ENCODE results near the gene ATP10A. TPM values are rescaled to one million over a fixed set of nuclear protein-coding genes. Genes with fewer than 3 reads are reported as not detected.

ATP10A gene
- total and polyA plus RNA-seq, 7 donors: 0.08 to 0.60 (median 0.36) TPM

- no peak for TF ChIP-seq CTCF (IDR thresholded peaks at IDR 0.05)
- Histone ChIP-seq H3K4me3 (no peak overlapping the region), H3K36me3 (ENCODE audit: insufficient read depth in 1 of 2, low read depth in 1 of 2) (no peaks in the 10 kb centered on the region), H3K27me3 (ENCODE audit: insufficient read depth in 3 of 3, low read length in 2 of 3) (no peaks in the 10 kb centered on the region), H3K4me1 (peaks cover 28% of the 10 kb centered on the region), H3K27ac (no peak overlapping the region), H3K9me3 (no peaks in the 10 kb centered on the region)
- no peak for DNase-seq
- intact Hi-C loops (cut with DNase I): loop anchor here in 1 of 2 donors (5.0 kb wide), 1 partner anchor 112 kb away; no protein-coding TSS in a partner anchor
- 83 to 85% (median 83%) methylated on average over 11 of the region's 11 CpGs for WGBS, 3 donors
- no peak for ATAC-seq
These were observed 183.6 kb downstream of the ATP10A start for GRCh38 chr15:25679492-25679891.

GRCh38 chr15:25678500-25678855 lies 184.6 kb downstream of the ATP10A start:
- Histone ChIP-seq H3K36me3 (ENCODE audit: insufficient read depth in 1 of 2, low read depth in 1 of 2) (no peaks in the 10 kb centered on the region), H3K27me3 (ENCODE audit: insufficient read depth in 3 of 3, low read length in 2 of 3) (no peaks in the 10 kb centered on the region), H3K4me3 (no peak overlapping the region), H3K27ac (peak overlapping the region; percentile 30), H3K9me3 (no peaks in the 10 kb centered on the region), H3K4me1 (peaks cover 36% of the 10 kb centered on the region)
- intact Hi-C loops (cut with DNase I): loop anchor here in 1 of 2 donors (5.0 kb wide), 1 partner anchor 111 kb away; no protein-coding TSS in a partner anchor
- ATAC-seq (peak; percentile 41 to 66 (median 56)), DNase-seq (no peak)
- WGBS, 3 donors: 19 to 55% (median 35%) methylated on average over 7 of the region's 7 CpGs
- no peak for TF ChIP-seq CTCF (IDR thresholded peaks at IDR 0.05)

- H3K4me3 ChIP-seq: no peak overlapping the region
- 44 to 58% (median 55%) methylated on average over 9 of the region's 9 CpGs for WGBS, 3 donors
- intact Hi-C loops (cut with DNase I): loop anchor here in 1 of 2 donors (5.0 kb wide), 1 partner anchor 111 kb away; no protein-coding TSS in a partner anchor
- no peak overlapping the region for H3K27ac ChIP-seq
- no peaks in the 10 kb centered on the region for H3K36me3 ChIP-seq (ENCODE audit: insufficient read depth in 1 of 2, low read depth in 1 of 2)
- H3K4me1 ChIP-seq: peaks cover 36% of the 10 kb centered on the region
- ATAC-seq (no peak), DNase-seq (no peak)
- no peaks in the 10 kb centered on the region for H3K27me3 ChIP-seq (ENCODE audit: insufficient read depth in 3 of 3, low read length in 2 of 3)
- H3K9me3 ChIP-seq: no peaks in the 10 kb centered on the region
- TF ChIP-seq CTCF (IDR thresholded peaks at IDR 0.05): no peak
These were observed 185.2 kb downstream of the ATP10A start for GRCh38 chr15:25677719-25678499.

- H3K27me3 ChIP-seq (ENCODE audit: insufficient read depth in 3 of 3, low read length in 2 of 3): no peaks in the 10 kb centered on the region
- H3K36me3 ChIP-seq (ENCODE audit: insufficient read depth in 1 of 2, low read depth in 1 of 2): no peaks in the 10 kb centered on the region
- DNase-seq (no peak), ATAC-seq (no peak)
- H3K27ac ChIP-seq: no peak overlapping the region
- H3K4me1 ChIP-seq: peaks cover 45% of the 10 kb centered on the region
- 86 to 97% (median 95%) methylated on average over 8 of the region's 8 CpGs for WGBS, 3 donors
- no peaks in the 10 kb centered on the region for H3K9me3 ChIP-seq
- intact Hi-C loops (cut with DNase I): loop anchor here in 1 of 2 donors (5.0 kb wide), 1 partner anchor 109 kb away; no protein-coding TSS in a partner anchor
- no peak for TF ChIP-seq CTCF (IDR thresholded peaks at IDR 0.05)
- no peak overlapping the region for H3K4me3 ChIP-seq
These were observed 187.1 kb downstream of the ATP10A start for GRCh38 chr15:25676070-25676469.
